GM19395 (cell line): Measurements from ENCODE around the gene NSMCE4A.
"Not testable (repeated sequence)": the region's sequence is repeated elsewhere in the genome, so short reads cannot be mapped to it uniquely, and the experiment has no call there.

Source experiments
- ATAC-seq: cut with Tn5 transposase; IDR thresholded peaks from one replicate; pipeline ENCODE4 v1.9.1; 2021; ENCODE audit warnings: mild to moderate bottlenecking, moderate library complexity; ENCODE audit not compliant: unreplicated experiment

NSMCE4A gene, protein sequence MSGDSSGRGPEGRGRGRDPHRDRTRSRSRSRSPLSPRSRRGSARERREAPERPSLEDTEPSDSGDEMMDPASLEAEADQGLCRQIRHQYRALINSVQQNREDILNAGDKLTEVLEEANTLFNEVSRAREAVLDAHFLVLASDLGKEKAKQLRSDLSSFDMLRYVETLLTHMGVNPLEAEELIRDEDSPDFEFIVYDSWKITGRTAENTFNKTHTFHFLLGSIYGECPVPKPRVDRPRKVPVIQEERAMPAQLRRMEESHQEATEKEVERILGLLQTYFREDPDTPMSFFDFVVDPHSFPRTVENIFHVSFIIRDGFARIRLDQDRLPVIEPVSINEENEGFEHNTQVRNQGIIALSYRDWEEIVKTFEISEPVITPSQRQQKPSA

DNA sequence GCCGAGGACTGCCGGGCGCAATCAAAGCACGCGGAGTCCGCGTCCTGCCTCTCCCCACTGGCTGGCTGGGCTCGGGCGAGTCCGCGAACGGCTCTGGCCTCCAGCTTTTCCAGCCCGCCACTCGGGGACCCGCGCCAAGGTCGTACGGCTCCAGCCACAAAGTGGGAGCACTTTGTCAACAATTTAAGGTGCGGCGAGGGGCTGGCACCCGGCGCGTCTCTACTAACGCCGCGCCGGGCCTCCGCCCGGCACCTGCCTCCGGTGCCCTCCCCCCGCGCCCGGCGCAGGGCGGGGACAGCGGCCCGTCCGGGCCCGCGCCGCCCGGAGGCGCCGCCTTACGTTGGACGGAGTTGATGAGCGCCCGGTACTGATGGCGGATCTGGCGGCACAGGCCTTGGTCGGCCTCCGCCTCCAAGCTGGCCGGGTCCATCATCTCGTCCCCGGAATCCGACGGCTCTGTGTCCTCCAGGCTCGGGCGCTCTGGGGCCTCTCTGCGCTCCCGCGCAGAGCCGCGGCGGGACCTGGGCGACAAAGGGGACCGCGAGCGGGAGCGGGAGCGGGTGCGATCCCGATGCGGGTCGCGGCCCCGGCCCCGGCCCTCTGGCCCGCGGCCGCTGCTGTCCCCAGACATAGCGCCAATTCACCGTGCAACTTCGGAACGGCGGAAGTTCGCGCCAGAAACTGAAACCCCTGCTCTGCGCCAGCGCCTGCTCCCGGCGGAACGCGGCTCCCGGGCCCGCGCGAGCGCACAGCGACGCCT lies at the start of gene NSMCE4A:
TSS of gene NSMCE4A (minus strand) at position 683 of the 760 bp plus-strand sequence. CDS start at position 631, 52 bp downstream.
- peak; percentile 86 for ATAC-seq

DNA sequence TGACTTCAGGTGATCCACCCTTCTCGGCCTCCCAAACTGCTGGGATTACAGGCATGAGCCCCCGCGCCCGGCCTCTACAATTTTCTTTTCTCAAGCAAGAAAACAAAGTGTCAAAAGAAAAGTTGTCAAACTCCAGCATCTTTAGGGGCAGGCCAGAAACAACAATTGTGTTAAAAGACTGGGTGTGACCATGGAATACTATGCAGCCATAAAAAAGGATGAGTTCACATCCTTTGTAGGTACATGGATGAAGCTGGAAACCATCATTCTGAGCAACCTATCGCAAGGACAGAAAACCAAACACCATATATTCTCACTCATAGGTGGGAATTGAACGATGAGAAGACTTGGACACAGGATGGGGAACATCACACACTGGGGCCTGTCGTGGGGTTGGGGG lies 48.2 kb upstream of the NSMCE4A start:
- not testable (repeated sequence) for ATAC-seq

DNA sequence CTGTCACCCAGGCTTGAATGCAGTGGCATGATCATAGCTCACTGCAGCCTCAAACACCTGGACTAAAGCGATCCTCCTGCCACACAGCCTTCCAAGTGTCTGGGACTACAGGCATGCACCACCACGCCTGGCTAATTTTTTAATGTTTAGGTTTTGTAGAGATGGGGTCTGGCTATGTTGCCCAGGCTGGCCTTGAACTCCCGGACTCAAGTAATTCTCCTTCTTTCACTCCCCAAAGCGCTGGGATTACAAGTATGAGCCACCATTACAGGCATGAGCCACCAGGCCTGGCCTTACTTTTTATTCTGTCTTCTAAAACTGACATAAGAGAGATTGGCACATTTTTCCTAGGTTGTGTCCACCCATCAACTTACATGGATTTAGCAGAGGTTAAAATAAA lies 47.3 kb upstream of the NSMCE4A start:
- ATAC-seq = no peak

DNA sequence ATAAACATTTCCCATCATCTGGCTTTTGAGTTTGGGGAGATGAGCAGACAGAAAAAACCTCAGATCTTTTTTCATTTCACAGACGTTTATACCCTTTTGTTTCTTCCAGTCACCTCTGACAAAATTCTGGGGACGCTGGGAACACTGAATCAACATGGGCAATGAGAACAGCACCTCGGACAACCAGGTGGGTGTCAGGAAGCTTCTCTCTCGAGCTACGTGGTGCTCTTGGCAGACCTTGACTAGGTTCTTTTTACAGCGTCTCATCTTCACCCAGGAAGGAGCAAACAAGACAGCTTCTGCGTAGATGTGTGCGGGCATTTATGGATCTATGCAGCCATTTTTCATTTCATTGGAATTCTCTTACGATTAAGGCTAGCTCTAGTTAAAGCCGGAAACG lies 46.8 kb upstream of the NSMCE4A start:
- no peak for ATAC-seq

DNA sequence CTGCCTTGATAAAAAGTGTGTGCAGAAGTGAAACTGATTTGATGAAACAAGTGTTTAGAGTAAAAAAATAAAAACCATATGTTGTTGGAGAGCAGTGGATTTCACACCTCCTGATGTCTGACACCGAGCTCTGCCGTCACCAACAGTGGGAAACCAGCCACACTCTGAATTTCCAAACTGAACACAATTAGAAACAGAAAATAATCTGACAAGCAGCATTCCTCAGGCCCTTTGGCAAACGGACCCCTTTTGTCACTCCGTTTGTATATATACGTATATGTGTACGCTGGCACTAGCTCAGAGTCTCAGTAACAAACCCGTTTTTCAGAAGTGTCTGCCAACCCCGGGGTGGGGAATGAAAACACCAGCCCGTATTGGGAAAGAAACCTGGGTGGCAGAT lies 46.4 kb upstream of the NSMCE4A start:
- no peak for ATAC-seq

DNA sequence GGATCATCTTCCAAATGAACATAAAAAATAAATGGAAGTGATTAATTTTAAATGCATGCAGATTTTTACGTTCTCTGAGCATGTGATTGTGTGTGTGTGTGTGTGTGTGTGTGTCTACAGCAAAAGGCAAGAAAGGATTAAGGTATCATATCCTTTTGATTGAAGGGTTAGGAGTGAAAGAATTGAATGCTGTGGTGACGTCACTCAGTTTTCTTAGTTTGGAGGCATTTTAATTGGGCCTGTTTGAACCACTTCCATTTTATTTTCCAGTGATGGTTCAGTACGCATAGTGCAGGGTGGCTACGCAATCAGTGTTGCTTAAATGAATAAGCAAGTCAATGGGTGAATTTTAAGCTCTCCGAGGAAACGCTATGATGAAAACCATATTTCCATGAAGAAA lies 45.2 kb upstream of the NSMCE4A start:
- ATAC-seq = no peak

DNA sequence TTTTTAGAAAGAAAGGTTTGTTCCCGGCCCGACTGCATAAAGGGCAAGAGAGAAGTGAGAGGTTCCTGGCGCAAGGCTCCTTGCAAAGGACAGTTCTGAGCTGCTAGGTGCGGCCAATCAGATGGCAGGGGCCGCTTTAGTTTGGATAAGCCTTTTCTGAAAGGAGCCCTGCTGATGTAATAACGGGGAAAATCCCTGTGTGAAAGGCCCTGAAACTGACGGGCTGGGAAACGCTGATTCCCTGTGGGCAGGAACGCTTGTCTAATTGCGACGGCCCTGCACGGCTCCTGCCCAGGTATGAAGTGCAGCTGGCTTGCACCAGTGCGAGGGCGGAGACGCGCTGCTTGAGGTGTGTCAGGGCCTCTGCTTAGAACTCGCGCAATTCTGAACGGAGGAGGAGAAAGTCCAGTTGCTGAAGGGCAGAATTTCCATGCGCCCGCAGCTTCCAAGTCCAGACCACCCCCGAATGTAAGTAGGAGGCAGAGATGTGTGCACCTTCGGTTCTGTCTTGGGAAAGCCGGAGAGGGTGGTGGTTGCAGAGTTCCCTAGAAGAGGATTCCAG lies 44.5 kb upstream of the NSMCE4A start:
- no peak for ATAC-seq

DNA sequence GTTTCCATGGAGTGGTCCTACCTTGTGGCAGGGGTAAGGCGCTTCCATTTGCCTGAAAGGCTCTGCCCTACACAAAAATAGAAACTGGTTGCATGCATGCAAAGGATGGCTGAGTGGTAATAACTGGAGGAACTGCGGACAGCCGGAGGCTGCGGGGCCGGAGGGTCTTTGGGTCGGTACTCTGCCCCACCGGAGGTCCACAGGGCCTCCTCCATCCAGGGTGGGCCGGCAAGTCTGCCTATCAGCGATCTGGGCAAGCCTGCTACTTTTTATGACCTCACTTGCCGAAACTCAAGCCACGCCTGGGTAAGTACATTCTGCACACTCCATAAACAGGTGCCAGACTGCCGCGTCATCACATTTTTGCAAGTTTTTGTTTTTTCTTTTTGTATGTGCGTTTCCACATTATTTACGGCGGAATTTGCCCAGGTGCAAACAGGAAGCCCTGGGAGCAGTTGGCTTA lies 44.0 kb upstream of the NSMCE4A start:
- ATAC-seq = no peak

DNA sequence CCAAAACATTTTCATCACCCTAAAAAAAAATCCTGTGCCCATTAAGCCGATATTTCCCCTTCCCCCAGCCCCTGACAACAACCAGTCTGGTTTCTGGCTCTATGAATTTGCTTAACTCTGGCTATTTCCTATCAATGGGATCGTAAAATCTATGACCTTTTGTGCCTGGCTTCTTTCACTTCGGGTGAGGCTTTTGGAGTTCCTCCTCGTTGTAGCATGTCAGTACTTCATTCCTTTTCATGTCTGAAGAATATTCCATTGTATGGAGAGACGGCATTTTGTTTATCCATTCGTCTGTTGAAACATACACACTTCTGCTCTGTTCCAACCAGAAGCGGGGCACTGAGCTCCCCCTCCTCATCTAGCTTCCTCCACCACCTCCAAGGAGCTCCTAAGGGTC lies 43.5 kb upstream of the NSMCE4A start:
- no peak for ATAC-seq

DNA sequence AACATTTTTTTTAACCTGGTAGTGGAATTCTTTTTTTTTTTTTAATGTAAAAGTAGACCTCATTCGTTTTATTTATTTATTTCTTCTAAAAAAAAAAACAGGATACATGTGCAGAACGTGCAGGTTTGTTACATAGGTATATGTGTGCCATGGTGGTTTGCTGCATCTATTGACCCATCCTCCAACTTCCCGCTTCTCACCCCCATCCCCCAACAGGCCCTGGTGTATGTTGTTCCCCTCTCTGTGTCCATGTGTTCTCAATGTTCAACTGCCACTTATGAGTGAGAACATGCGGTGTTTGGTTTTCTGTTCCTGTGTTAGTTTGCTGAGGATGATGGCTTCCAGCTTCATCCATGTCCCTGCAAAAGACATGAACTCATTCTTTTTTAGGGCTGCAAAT lies 42.9 kb upstream of the NSMCE4A start:
- not testable (repeated sequence) for ATAC-seq

DNA sequence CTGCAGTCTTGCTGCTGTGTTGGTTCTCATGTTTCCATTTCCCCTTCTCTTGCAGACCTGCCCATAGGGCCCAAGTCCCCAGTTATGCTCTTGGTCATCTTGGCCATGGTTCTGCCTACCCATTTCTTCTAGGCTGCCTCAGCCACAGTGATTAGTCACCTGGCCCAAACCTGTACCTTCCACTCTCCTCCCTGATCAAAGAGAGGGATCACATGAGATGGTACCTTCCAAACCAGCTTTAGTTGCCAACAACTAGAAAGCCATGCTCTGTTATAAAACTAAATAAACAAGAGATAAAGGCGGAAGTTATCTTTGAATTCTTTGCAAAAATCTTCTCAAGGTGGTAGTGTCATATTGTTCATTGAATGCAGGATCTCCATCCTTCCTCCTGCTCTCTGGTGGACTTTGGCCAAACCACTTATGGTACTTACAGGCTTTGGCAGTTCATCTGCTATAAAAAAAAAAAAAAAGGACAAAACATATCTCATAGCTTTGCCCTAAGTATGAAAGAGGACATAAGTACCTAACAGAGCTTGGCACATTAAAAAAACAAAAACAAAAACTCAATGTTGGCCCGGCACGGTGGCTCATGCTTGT lies 39.7 kb upstream of the NSMCE4A start:
- no peak for ATAC-seq

DNA sequence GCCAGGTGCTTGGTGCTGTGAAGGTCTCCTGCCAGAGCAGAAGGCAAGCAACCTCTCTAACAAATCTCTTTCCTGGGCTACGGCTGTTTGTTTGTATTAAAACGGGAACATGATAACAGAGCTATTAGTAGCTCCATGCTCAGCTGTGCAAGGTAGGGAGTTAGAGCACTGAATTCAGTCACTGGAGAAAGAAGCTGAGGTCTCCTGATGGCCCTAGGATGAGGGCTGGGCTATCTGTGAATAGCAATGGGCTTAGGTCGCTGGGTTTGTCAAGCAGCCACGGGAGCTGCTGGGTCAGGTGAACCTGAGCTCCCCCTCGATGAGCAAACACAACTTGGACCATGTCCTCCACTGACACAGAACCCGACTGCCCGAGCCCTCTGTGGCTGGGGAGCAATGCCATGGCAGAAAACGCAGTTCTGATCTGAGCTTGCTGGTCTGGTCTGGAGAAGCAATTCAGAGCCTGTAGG lies 38.3 kb upstream of the NSMCE4A start:
- ATAC-seq = no peak

DNA sequence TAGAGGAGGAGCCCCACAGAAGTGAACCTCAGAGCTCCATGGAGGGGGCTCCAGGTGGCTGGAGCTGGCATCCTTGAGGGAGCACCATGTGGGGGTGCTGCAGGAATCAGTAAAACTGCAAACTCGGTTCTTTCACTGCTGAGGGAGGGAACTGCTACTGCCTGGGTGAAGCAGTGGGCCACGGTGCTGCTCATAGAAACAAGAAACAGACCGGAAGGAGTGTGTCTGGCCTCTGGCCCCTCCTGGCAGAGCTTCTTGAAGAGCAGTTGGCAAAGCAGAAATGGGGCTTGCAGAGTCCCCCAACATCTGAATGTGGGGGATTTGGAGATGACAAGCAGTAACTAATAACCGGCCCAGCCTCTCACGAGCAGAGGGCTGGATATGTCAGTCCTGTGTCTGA lies 37.7 kb upstream of the NSMCE4A start:
- no peak for ATAC-seq

DNA sequence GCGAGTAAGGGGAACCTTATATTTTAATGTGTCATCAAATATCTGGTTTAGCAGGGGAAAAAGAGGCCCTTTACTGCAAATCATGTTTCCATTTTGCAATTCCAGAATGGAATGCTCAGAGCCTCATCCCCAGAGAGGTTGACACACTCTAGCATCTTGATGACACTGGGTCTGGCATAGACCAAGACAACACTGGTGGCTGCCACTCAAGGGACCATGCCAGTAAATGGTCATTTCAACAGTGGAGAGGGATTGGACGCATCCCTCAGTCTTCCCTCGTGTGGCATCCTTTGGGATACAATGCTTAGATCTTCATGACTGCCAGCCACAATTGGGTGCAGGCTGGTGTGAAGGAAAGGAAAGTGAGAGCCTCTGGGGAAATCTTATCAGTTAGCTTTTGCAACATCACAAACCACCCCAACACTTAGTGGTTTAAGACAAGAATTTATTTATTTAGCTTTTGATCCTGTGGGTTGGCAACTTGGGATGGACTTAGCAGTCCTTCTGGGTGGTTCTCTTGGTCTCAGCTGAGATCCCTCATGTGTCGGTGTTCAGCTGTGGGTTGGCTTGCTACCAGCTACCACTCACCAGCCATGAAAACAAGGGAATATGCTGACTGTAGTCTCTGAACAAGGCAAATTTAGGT lies 35.5 kb upstream of the NSMCE4A start:
- ATAC-seq = no peak

DNA sequence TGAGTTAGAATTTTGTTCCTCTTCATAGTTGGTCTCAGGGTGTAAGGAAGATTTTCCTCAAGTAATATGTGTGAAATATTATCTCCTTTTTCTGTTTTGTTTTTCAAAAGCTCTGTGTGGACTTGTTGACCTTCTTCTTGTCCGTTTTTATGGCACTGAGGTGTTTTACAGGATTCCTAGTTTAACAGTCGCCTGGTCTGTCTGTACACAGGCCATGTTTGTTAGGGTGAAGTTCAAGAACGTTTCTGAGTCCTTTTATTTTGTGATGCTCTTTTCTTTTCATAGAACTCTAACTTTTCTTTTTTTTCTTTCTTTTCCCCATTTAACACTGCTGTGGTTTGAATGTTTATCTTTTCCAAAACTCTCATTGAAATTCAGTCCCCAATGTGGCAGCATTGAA lies 32.4 kb upstream of the NSMCE4A start:
- no peak for ATAC-seq

DNA sequence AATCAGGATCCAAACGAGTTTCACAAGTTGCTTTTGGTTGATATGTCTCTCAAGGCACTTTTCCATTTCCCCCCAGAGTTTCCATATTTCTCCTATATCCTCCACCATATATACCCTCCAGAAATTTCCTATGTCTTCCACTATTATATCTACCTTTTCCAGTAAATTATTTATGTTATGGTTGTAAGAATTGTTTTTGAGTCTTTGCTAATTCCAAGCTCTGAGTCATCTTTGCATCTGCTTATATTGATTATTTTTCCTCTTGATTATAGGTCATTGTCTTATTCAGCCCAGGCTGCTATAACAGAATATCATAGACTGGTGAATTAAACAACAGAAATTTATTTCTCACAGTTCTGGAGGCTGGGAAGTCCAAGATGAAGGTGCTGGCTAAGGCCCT lies 26.7 kb upstream of the NSMCE4A start:
- ATAC-seq = no peak

DNA sequence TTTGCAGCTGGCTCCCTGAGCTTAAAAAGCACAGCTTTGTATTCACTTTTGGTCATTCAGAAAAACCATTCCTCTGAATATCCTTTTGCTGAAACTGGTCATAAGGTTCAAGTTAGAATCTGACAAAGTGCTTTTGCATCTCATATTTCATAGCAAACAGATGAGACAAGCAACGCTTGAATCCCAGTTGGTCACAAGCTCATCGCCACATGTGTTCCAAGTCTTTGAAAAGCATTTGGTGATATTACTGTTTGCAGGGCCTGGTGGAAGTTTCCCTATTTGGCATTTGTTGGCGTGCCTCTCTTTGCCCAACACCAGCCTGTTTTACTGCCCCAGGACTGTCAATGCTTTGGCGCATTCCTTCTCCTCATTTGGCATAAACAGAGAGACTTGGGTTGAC lies 24.3 kb upstream of the NSMCE4A start:
- ATAC-seq = no peak

DNA sequence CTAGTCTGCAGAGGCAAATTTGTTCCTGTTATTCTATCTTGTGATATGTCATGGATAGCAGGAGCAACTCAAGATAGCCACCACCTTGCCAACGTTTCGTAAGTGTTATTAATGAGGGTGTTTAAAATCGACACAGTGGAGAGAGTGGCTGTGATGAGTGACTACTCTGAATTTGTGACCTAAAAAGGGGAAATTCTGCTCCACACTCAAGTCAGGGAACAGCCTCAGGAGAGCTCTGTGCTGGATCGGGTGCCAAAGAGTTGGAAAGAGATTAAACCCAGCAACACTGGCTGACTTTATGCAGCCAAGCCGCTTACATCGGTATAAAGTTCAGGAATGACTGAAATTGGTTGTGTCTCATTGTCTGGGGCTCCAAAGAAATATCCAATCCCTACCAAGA lies 23.4 kb upstream of the NSMCE4A start:
- no peak for ATAC-seq

DNA sequence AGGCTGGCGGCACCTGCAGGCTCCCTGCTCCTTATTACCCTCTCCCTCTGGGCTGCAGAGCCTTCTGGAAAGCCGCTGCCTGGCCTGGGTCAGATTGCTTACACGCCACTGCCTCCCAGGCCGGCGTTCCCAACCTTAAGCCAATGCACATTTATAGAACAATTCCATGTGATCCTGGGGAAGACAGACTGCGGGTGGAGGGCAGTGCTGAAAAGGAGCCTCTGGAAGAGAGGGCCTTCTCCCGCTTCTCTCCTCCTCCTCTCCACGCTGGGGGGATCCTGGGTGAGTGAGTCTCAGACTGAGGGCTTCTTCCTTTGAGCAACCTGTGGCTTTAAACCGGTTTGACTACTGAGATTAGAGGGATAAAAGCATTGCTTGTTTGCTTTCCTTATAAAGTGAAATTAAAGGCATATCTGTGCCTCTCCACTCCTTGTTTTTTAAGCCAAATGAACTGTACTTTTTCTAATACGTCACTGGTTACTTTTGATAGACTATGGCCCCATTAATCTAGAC lies 19.5 kb upstream of the NSMCE4A start:
- ATAC-seq = no peak

DNA sequence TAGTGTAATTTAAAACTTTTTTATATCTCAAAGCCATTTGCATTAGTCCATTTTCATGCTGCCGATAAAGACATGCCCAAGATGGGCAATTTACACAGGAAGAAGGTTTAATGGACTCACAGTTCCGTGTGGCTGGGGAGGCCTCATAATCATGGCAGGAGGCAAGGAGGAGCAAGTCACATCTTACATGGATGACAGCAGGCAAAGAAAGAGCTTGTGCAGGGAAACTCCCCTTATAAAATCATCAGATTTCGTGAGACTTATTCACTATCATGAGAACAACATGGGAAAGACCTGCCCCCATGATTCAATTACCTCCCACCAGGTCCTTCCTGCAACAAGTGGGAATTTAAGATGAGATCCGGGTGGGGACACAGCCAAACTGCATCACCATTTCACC lies 16.7 kb upstream of the NSMCE4A start:
- not testable (repeated sequence) for ATAC-seq
